ENCODE results near the gene FOXL3.
"Not testable (repeated sequence)": the region's sequence is repeated elsewhere in the genome, so short reads cannot be mapped to it uniquely, and the experiment has no call there.

FOXL3 gene

DNA sequence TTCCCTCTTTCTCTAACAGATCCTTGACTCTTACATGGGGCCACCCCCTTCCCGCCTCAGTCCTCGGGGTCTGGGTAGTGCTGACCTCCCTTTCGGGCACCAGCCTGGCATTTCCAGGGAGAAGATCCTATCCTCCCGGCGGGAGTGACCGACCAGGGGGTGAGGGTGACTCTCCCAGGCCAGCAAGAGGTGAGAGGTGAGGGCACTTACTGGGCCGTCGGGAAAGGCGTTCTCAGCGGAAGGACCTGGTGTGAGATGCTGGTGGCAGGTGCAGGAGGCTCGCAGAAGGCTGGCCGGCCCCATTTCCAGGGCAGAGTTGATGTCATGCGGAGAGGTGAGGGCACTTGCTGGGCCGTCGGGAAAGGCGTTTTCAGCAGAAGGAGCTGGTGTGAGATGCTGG is 4.2 kb upstream of the FOXL3 start:
- no peak overlapping the region for H3K27ac ChIP-seq

GRCh38 chr7:286266-286665 is 3.7 kb upstream of the FOXL3 start:
- H3K27ac ChIP-seq: no peak overlapping the region
- no peak for DNase-seq (ENCODE audit: low read depth, low spot score)

More for the DNA sequence above, 4.2 kb upstream of the FOXL3 start:
- no peak for DNase-seq (ENCODE audit: low read depth, low spot score)

DNA sequence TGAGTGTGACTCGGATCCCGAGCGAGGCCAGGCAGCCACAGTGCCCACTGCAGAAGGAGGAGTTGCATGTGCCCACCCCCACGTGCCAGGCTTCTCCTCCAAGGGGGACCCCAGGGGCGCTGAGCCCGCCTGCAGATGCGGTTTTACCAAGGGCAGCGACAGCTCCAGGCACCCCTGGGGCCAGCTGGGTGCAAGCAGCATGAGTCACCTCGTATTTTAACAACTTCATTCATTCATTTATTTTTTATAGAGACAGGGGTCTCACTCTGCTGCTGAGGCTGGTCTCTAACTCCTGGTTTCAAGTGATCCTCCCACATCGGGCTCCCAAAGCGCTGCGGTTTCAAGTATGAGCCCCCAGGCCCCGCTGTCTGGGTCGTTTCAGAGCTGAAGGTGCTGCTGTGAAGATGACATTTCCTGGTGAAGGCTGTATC is 1.3 kb upstream of the FOXL3 start:
- no peak overlapping the region for H3K27ac ChIP-seq
- no peak for DNase-seq (ENCODE audit: low read depth, low spot score)

- DNase-seq (ENCODE audit: low read depth, low spot score): no peak
- H3K27ac ChIP-seq: no peak overlapping the region
Measured at GRCh38 chr7:289209-289755, 688 bp upstream of the FOXL3 start.

- DNase-seq (ENCODE audit: low read depth, low spot score): no peak
- no peak overlapping the region for H3K27ac ChIP-seq
Measured at GRCh38 chr7:290554-291372, 793 bp downstream of the FOXL3 start.

GRCh38 chr7:291373-292092 is 1.6 kb downstream of the FOXL3 start:
- no peak overlapping the region for H3K27ac ChIP-seq
- no peak for DNase-seq (ENCODE audit: low read depth, low spot score)

DNA sequence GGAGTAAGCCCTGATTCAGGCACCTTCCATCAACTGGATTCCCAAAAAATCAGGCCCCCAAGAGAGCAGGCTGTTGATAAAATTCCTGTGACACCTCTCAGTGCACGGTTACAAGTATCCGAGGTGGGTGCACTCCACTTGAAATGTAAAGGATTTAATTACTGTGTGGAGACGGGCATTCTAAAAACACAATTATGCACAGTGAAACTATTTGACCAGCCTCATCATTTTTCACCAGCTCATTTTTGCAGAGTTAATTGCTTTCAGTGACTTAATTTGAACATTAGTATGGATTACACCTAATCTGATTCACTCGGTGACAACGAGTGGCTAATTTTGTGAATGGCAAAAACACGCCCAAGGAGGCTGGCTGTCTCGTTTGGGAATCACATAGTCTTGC is 2.3 kb downstream of the FOXL3 start:
- no peak overlapping the region for H3K27ac ChIP-seq
- DNase-seq (ENCODE audit: low read depth, low spot score): no peak

DNA sequence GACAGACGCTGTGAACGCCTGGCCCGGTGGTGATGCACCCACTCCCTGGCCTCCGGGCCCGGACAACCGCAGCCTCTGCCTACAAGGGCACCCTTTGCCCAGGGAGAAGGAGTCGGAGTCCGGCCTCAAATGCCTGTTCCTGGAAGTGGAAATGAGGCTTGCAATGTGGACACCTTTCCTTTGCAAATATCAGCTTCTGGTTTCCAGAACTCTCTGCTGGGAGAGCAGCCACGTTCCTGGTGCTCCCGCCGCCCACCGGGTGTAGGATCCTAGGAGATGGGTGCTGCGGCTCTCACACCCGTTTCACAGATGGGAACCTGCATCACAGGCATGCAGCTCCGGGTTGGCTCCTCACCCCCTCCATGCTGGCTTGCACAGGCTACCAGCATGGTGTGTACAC is 2.9 kb downstream of the FOXL3 start:
- DNase-seq (ENCODE audit: low read depth, low spot score): no peak
- H3K27ac ChIP-seq: no peak overlapping the region

DNA sequence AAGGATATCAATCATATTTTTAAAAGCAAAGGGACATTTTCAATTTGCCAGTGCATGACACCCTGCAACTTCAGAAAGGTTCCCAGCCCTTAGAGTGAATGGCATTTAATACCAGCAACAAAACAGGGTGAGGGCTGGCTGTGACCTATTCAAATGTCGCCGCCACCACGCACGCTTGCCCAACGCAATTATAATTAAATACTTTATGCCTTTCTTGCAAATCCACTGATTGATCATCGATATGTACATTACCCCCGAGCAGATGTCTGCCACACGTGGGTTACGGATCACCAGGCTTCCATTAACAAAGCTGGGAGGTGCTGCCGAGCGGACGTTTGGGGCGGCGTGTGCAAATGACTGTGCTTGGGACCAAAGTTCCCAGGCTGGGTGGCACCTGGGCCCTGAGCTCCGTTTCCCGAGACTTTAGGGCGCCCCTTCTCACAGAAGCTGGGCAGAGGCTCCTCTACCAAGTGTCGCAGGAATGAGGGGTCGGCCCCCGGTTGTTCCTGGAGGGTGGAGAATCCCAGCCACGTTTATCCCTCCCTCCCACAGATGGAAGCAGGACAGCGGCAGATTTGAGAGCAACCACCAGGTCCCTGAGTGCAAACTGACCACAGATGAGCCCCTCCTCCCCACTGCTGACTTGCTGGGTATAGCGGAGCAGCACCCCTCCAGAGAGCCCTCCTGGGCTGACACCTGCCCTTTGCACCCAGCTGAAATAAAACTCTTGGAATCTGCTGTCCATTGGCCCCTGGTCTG is 3.9 kb downstream of the FOXL3 start:
- no peak overlapping the region for H3K27ac ChIP-seq
- DNase-seq (ENCODE audit: low read depth, low spot score): no peak

DNA sequence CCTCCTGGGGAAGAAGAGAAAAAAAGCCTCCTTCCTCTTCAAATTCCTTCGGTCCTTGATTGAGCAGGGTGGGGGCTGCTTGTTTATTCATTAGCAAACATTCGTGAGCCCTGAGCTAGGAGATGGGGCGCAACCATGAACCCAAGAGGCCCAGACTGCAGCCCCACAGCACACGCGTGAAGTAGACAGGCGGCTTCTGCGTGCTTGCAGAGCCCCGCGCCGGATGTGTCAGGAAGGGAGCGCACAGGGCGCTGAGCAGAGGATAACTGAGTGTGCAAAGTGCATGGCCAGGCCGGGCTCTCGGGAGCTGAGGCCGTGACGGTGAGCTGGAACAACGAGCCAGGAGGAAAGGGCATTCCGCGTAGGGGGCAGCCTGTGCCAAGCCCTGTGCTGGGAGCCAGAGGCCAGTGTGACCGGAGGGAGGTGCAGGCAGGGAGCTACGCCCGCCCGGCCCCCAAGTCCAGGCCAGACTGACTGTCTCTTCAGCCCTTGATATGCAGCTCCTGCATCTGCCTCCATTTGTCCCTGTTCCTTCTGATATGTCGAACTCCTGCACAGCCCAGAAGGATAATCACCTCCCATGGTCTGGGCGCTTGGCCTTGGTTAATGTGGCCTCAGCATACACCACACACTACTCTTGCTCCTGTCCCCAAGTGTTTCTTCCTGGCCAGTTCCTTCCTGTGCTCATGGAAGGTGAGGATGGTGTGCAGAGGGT is 4.6 kb downstream of the FOXL3 start:
- H3K27ac ChIP-seq: no peak overlapping the region
- no peak for DNase-seq (ENCODE audit: low read depth, low spot score)

DNA sequence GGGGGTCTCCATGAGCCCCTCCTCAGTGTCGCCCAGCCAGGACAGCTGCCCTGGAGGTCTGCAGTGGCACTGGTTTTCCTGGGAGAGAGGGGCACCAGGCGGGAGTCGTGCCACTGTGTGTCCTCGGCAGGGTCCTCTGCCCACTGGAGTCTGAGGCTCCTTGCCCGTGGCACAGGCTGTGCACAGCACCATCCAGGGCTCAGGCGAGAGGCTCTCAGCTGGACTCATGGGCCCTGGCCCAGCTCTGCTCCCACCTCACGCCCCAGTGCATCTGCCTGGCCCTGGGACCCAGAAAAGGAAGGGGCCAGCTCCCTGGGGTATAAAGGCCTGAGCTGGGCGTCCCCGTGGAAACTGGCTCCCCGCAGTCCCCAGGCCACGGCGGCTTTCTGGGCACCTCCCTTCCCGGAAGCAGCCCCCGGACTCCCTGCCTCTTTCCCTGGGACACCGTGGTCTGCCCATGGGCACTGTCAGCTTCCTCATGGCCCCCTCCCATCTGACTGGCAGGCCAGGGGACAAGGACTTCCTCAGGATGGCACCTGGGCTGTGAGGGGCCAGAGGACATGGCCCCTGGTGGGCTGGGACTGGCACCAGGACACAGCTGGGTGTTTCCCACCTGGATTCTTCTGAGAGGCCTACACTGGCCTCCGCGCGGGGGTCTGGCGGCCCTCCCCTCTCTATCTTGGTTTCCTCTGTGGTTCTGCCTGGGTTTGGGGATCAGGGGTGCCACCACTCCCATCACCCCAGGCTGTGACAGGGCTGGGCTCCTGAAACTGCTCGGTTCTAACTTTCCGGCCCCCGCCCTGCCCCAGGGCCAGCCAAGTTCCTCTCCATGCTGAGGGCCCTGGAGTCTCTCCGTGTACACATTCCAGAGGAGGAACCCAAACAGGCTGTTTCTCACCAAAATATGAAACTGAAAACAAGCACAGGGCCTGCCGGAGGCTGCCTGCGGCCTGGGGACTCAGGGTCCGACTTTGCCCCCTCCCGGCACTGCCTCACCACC is 5.5 kb downstream of the FOXL3 start:
- no peak overlapping the region for H3K27ac ChIP-seq
- DNase-seq (ENCODE audit: low read depth, low spot score): no peak

GRCh38 chr7:296373-296945 is 6.5 kb downstream of the FOXL3 start:
- no peak for DNase-seq (ENCODE audit: low read depth, low spot score)
- no peak overlapping the region for H3K27ac ChIP-seq

DNA sequence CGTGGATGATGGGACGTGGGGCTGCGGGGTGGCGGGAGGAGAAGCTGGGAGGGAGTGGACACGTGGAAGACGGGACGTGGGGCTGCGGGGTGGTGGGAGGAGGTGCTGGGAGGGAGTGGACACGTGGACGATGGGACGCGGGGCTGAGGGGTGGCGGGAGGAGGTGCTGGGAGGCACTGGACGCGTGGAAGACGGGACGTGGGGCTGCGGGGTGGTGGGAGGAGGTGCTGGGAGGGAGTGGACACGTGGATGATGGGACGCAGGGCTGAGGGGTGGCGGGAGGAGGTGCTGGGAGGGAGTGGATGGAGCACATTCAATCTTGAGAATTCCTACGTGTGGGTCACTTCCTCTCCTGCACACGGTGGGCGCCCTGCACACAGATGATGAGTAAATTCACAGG is 7.2 kb downstream of the FOXL3 start:
- DNase-seq (ENCODE audit: low read depth, low spot score); H3K27ac ChIP-seq: not testable (repeated sequence)

DNA sequence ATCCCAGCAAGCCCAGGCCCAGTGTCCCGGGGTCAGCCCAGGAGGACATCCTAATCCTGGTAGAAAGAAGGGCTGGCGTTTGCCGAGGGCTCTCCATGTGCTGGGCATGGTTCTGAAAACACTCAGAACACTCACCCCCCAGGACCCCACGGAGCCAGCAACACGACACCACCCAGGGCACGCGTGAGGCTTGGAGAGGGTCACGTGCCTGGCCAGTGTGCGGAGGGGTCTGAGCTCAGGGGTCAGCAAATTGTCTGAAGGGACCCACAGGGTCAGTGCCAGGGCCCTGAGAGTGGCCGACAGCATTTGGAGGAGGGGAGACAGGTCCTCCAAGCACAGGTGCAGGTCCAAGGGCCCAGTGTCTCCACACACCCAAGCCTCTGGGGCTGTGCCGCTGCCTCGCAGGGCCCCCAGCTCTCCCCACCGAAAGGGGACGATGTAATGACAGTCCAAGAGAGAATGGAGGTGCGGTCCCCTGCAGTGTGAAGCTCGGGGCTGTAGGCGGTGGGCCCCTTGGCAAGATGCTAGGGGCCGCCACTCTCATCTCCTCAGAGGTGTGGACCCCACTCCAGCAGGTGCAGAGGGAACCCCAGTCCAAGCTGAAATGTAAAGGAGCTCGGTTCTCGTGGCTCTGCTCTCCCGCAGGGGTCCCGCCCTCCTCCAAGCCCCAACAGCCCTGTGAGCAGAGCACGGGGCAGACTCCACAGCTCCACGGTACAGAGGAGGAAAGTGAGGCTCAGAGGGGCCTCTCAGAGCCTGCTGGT is 7.8 kb downstream of the FOXL3 start:
- no peak for DNase-seq (ENCODE audit: low read depth, low spot score)

GRCh38 chr7:298375-298702 is 8.4 kb downstream of the FOXL3 start:
- no peak overlapping the region for H3K27ac ChIP-seq
- no peak for DNase-seq (ENCODE audit: low read depth, low spot score)

More for the DNA sequence above, 7.8 kb downstream of the FOXL3 start:
- H3K27ac ChIP-seq: no peak overlapping the region

DNA sequence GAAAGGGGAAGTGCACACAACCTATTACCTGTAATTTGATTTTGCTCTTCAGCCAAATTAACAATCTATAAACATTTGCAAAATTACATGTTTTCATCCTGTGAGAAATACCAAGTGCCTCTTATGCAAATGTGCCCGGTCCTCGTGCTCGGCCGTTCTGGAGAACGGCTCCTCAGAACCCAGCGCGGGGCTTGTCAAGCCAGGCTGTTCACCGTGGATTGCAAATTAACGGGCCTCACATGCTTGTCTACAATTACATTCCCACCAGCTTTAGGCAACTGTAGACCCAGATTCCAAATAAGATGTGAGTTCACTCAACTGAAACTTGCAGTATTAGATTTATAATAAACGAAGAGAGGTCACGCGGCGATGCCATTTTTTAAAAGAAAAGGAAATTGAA is 8.8 kb downstream of the FOXL3 start:
- H3K27ac ChIP-seq: no peak overlapping the region
- DNase-seq (ENCODE audit: low read depth, low spot score): no peak

- H3K27ac ChIP-seq: no peak overlapping the region
- no peak for DNase-seq (ENCODE audit: low read depth, low spot score)
Measured at GRCh38 chr7:299169-299568, 9.2 kb downstream of the FOXL3 start.

GRCh38 chr7:299628-300027 is 9.7 kb downstream of the FOXL3 start:
- H3K27ac ChIP-seq: no peak overlapping the region
- DNase-seq (ENCODE audit: low read depth, low spot score): no peak

All from epithelial cell of prostate (primary cell).